Fibroblast of peridontal ligament (primary cell): ENCODE measurements around the gene KRTAP12-2.

Experiments
- DNase-seq: peaks from one replicate; pipeline ENCODE4 v3.0.0-alpha.2; 2010; ENCODE audit errors: extremely low read depth

KRTAP12-2 gene

DNA sequence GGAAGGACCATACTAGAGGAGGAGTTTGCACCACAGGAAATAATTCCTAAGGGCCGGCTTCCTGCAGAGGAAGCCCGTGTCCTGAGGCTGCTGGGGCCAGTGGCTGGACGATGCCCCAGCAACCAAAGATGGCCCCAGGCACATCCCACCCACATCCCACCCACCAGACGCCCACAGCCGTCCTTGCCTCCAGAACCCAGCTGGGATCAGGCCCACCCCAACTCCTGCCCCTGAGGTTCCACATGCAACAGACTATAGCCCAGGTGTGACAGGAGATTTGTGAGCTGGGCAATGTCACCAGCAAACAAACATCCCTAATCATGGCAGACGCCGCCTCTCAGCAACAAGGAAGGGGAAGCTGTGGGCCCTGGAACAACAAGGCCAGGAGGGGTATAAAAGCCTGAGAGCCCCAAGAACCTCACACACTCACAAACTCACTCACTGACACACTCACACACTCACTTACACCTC lies 40.0 kb downstream of the KRTAP12-2 start, which contains the start of gene KRTAP10-9:
Gene KRTAP10-9 (plus strand): TSS at position 421 of the 471 bp plus-strand sequence. CDS start 79 bp downstream, outside the sequence.
- no peak for DNase-seq

DNA sequence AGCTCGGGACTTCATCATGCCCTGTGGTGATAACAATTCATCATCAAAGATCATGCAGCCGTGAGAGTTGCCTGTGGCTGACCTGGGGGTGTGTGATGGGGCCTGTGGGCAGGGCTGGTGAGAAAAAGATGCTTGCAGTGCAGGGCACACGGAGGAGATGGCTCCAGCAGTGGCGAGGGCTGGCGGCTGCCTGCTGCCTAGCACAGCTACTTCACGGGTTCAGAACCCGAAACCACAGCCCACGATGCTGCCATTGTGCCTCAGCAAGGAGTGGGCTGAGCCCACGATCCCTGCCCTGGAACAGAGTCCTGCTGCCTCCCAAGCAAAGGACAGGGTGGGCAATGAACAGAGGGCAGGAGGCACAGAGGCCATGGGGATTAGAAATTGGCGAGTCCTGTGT lies 40.5 kb downstream of the KRTAP12-2 start:
- no peak for DNase-seq

DNA sequence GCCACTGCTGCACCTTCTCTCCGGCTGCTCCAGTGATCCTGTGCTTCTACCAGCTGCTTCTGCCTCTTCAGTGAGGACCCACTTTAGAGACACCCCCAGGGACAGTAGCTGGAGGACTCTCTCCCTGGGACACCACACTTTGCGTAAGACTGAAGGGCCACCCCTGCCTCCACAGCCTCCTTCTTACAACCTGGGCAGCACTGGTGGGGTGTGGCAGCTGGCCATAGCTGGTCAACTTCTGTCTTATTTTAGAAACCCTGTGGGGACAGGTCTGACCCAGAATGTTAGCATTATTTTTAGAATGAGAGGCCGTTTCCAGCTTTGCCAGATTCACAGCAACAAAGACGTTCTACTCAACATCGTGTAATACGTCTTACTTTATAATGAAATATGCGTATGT lies 41.0 kb downstream of the KRTAP12-2 start:
- DNase-seq = no peak

DNA sequence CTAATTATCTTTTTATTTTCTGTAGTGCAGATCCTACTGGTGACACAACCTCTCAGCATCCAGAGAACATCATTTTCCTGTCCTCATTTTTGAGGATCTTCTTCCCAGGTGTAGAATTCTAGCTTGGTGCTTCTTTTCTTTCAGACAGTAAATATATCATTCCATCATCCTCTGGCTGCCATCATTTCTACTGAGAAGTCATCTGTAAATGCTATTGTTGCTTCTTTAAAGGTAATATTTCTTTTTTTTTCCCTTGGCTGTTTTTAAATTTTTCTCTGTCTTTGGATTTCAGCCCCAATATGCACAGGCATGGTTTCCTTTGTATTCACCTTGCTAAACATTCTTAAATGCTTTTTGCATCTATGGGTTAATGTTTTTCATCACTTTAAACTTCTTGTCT lies 43.2 kb downstream of the KRTAP12-2 start:
- DNase-seq = no peak

DNA sequence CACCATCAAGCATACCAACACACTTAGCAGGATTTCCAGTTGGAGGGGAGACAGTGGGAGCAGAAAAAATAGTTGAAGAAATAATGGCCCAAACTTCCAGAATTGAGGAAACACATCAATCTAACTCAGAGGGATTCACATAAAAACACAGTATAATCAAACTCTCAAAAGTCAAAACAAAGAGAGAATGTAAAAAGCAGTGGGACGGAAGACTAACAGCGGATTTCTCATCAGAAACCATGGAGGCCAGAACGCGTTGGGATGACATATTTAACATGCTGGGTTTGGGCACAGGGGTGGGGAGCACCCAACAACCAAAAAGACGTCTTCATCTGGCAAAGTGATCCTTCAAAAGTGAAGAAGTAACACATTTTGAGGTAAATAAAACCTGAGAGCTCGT lies 46.8 kb downstream of the KRTAP12-2 start:
- DNase-seq = no peak

DNA sequence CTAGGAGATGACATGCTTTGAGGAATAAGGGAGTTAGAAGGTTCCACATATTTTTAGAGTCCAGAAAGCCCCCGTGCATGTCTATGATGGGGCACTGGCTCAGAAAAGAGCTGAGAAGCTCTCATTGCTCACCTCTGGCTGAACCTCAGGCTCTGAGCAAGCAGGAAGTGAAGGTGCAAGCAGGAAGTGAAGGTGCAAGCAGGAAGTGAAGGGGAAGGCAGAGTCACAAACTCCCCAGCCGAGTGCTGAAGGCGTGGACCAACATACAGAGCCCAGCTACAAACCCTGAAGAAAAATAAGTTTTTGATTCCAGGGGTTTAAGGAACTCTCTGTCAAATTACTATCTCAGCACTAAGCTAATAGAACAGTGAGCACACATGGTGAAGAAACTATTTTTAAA lies 47.8 kb downstream of the KRTAP12-2 start:
- DNase-seq = no peak

DNA sequence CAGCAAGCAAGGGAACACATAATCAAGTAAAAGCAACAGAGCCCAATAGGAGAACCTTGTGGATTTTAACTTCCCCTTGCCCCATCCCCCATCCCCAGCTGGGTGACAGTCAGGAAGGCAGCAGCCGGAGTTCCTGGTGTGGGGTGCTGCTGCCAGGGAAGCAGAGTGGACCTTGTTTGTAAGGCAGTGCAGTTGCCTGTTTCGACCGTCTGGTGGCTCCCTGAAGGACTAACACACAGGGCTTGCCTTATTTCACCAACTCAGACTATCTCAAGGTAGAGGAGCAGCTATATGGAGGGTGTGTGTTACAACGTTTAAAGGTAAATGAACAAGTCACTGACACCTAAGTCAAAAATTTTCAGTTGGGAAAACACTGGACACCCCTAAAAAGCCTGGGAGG lies 48.2 kb downstream of the KRTAP12-2 start:
- no peak for DNase-seq

DNA sequence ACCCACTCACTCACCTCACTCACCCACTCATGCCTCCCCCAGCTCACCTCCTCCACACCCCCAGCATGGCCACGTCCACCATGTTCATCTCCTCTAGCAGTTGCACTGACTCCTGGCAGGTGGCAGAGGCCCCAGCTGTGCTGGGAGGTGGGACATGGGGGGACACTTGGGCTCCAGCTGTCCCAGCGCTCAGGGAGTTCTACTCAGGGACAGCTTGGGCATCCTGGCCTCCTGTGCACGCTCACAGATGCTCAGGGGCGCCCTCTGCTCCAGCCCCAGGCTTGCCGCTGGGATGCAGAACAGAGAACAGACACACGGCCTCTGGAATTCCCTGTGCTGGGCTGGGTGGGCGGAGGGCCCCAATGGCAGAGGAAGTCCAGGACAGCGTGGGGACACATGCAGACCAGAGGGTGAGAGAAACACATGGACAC lies 49.6 kb downstream of the KRTAP12-2 start:
- no peak for DNase-seq

DNA sequence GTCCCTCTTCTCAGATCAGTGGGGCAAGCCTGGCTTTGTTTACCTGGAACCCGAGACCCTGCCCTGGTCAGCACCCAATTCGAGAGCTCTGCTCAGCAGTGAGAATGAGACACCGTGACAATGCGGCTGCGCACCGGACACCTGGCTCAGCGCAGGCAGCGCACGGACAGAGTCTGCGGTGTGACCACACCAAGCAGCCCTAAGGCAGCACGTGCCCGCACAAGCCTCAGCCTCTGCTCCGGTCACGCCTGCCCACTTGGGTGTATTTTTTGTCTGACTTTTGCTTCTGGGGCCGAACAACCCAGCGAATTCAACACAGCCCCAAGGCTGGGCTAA lies 50.2 kb downstream of the KRTAP12-2 start:
- no peak for DNase-seq
